Ovary (tissue), 3 donors: ENCODE data around the gene USP36.

Experiments used
- EP300 ChIP-seq: sonication (generic); formaldehyde crosslinking; IDR thresholded peaks from one replicate; pipeline ENCODE4 v1.6.1; 2017; ENCODE audit warnings: antibody characterized with exemption
- POLR2A ChIP-seq: fragments of 450-650 bp; IDR thresholded peaks from one replicate; pipeline ENCODE4 v1.6.1; 2017; ENCODE audit warnings: antibody characterized with exemption, mild to moderate bottlenecking, moderate library complexity
- TF ChIP-seq, protein P1 (sequence below), 3 donors: fragments of 450-650 bp in 2 of 3; fragments of 200-600 bp in 1 of 3; IDR thresholded peaks; one replicate each; pipeline versions ENCODE4 v1.5.1 to v1.8.0; 2016 to 2022; ENCODE audit warnings: antibody characterized with exemption in 3 of 3, mild to moderate bottlenecking in 1 of 3
- donor health status: DM: no; HTN: no; CAD: no.

DNA sequence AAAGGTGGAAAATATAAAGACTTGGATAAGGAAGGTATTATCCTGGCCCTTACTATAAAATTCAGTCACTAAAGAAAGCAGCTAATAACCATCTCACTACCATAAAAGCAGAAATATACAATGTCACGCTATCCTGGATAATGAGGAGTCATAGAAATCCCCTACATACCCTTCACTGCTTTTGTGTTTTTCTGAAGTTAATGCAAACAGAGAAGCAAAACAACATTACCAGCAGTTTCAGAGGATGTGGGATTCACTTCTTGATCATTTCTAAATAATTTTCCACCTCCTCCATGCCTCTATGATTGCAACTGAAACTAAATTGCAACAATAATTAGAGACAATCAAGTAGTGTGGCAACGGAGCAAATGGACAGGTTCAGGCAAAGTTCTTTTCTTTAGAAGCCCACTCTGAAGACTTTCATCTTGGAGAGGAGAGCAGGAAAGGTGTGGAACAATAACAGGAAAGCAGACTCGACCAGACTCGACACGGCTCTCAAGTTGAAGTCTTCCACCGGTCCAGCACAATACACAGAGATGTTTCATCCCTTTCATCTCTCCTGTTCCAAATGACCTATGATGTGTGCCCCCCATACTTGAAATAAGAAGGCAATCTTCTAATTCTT is 68.7 kb downstream of the USP36 start:
- TF ChIP-seq POLR2A (no peak), EP300 (no peak)
- TF ChIP-seq, protein P1, sequence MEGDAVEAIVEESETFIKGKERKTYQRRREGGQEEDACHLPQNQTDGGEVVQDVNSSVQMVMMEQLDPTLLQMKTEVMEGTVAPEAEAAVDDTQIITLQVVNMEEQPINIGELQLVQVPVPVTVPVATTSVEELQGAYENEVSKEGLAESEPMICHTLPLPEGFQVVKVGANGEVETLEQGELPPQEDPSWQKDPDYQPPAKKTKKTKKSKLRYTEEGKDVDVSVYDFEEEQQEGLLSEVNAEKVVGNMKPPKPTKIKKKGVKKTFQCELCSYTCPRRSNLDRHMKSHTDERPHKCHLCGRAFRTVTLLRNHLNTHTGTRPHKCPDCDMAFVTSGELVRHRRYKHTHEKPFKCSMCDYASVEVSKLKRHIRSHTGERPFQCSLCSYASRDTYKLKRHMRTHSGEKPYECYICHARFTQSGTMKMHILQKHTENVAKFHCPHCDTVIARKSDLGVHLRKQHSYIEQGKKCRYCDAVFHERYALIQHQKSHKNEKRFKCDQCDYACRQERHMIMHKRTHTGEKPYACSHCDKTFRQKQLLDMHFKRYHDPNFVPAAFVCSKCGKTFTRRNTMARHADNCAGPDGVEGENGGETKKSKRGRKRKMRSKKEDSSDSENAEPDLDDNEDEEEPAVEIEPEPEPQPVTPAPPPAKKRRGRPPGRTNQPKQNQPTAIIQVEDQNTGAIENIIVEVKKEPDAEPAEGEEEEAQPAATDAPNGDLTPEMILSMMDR (IDR thresholded peaks at IDR 0.05) = no peak
